K562 (cell line): ENCODE measurements around the gene FARP1. TPM values are rescaled to one million over a fixed set of nuclear protein-coding genes. Genes with fewer than 3 reads are reported as not detected.

Experiments
- ATAC-seq: fragments of 200-7000 bp; cut with Tn5 transposase; 3 replicates; pipeline ENCODE4 v1.9.1; 2020; ENCODE audit warnings: moderate library complexity
- BruUV-seq: library from RNA; stranded (reverse); fragments of 400-500 nt; replicated peaks from 2 replicates; lab custom pipeline; 2021; lab: Mats Ljungman, UMichigan
- CTCF ChIA-PET: fragments of 300-600 bp; formaldehyde crosslinking; extraction: SDS; loops from one replicate; lab custom pipeline; 2021; ENCODE audit warnings: low intra/inter-chr PET ratio; lab: Yijun Ruan, JAX
- POLR2A ChIA-PET: fragments of 300-600, 350-650 bp; sonication (Branson Sonifier 250); formaldehyde crosslinking; extraction: SDS; loops from one replicate; lab custom pipeline; 2021; ENCODE audit warnings: antibody characterized with exemption, inconsistent platforms; lab: Yijun Ruan, JAX
- DNase-seq, 4 experiments: peaks; one replicate each; pipeline versions ENCODE4 v3.0.0 to v3.0.0-alpha.2; 2011 to 2018; ENCODE audit warnings: low spot score in 3 of 4, mixed read lengths in 3 of 4; ENCODE audit errors: extremely low read depth in 1 of 4
- FAIRE-seq: peaks from 2 replicates; lab custom pipeline; 2011; peaks lifted over from hg19 to GRCh38; lab: Jason Lieb, UNC
- H2AFZ ChIP-seq: 2 replicates; pipeline ENCODE4 v1.6.0; 2011; ENCODE audit warnings: low read depth, low read length, control low read depth, inconsistent platforms
- H3K27ac ChIP-seq: fragments of 200-600 bp; 3 replicates; pipeline ENCODE4 v1.8.0; 2011; ENCODE audit warnings: low read depth, mild to moderate bottlenecking, control low read depth, inconsistent platforms, low read length, moderate library complexity, mixed read lengths; ENCODE audit errors: extremely low read depth
- H3K27me3 ChIP-seq, 2 experiments: fragments of 300-600 bp in 1 of 2; 2 replicates in 1 of 2; 3 replicates in 1 of 2; pipeline versions ENCODE4 v1.6.0 to v1.8.0; 2011; ENCODE audit warnings: inconsistent platforms in 2 of 2, low read length in 2 of 2, mild to moderate bottlenecking in 1 of 2, mixed read lengths in 1 of 2, moderate library complexity in 1 of 2; ENCODE audit not compliant: control insufficient read depth in 2 of 2, insufficient read depth in 2 of 2
- H3K36me3 ChIP-seq: fragments of 300-600 bp; 3 replicates; pipeline ENCODE4 v1.8.0; 2011; ENCODE audit warnings: mild to moderate bottlenecking, low read length, inconsistent platforms; ENCODE audit not compliant: control insufficient read depth, insufficient read depth
- H3K4me1 ChIP-seq, 2 experiments: fragments of 200-600 bp in 1 of 2; replicated peaks in 1 of 2; 2 replicates in 1 of 2; 3 replicates in 1 of 2; pipeline versions ENCODE4 v1.5.1 to v1.8.0; 2011; ENCODE audit warnings: inconsistent platforms in 2 of 2, low read length in 2 of 2, mild to moderate bottlenecking in 1 of 2, mixed read lengths in 1 of 2, moderate library complexity in 1 of 2; ENCODE audit not compliant: control insufficient read depth in 2 of 2, insufficient read depth in 2 of 2
- H3K4me2 ChIP-seq: 2 replicates; pipeline ENCODE4 v1.6.1; 2011; ENCODE audit warnings: low read length, control low read depth, inconsistent platforms, mixed read lengths; ENCODE audit not compliant: insufficient read depth
- H3K4me3 ChIP-seq: fragments of 200-600 bp; sonication (generic), shearing (Covaris generic); 2 replicates; pipeline ENCODE4 v1.5.1; 2016; ENCODE audit warnings: control low read depth, inconsistent platforms
- H3K79me2 ChIP-seq: fragments of 200-600 bp; 3 replicates; pipeline ENCODE4 v1.8.0; 2011; ENCODE audit warnings: low read length, inconsistent platforms; ENCODE audit not compliant: control insufficient read depth, insufficient read depth
- H3K9ac ChIP-seq, 2 experiments: 2 replicates each; pipeline versions ENCODE4 v1.6.0 to v1.6.1; 2011; ENCODE audit warnings: low read depth in 2 of 2, low read length in 2 of 2, control low read depth in 1 of 2, inconsistent platforms in 1 of 2, mild to moderate bottlenecking in 1 of 2, mixed read lengths in 1 of 2; ENCODE audit not compliant: insufficient read depth in 1 of 2
- H3K9me1 ChIP-seq: one replicate; pipeline ENCODE4 v1.6.0; 2011; ENCODE audit warnings: inconsistent platforms, mild to moderate bottlenecking, low read length, moderate library complexity; ENCODE audit not compliant: control insufficient read depth, insufficient read depth
- H3K9me3 ChIP-seq: replicated peaks from 2 replicates; pipeline ENCODE4 v1.5.1; 2011; ENCODE audit warnings: low read depth, low read length, inconsistent platforms; ENCODE audit not compliant: control insufficient read depth, insufficient read depth
- H4K20me1 ChIP-seq: replicated peaks from 2 replicates; pipeline ENCODE4 v1.6.1; 2011; ENCODE audit warnings: low read length, inconsistent platforms, mixed read lengths; ENCODE audit not compliant: control insufficient read depth, insufficient read depth
- CBX5 ChIP-seq: IDR thresholded peaks from 2 replicates; pipeline ENCODE4 v1.6.1; 2014; ENCODE audit warnings: low read depth, borderline replicate concordance
- FOXM1 ChIP-seq, 2 experiments: fragments of 450-650 bp in 1 of 2; sonication (generic) in 1 of 2; formaldehyde crosslinking in 1 of 2; IDR thresholded peaks; 2 replicates each; pipeline versions ENCODE4 v1.6.1 to v1.9.0; 2017 to 2022; ENCODE audit warnings: low read depth in 2 of 2, mild to moderate bottlenecking in 2 of 2, missing genetic modification reagents in 1 of 2, moderate library complexity in 1 of 2
- LEF1 ChIP-seq: fragments of 450-650 bp; IDR thresholded peaks from 2 replicates; pipeline ENCODE4 v1.6.1; 2016; ENCODE audit warnings: mild to moderate bottlenecking
- MAFF ChIP-seq: IDR thresholded peaks from 2 replicates; pipeline ENCODE4 v1.6.1; 2012; ENCODE audit warnings: low read length, improper control_type of control experiment
- MED1 ChIP-seq: sonication (generic); formaldehyde crosslinking; IDR thresholded peaks from 2 replicates; pipeline ENCODE4 v1.8.1; 2023; ENCODE audit warnings: missing genetic modification reagents, borderline replicate concordance
- NFXL1 ChIP-seq: fragments of 450-650 bp; formaldehyde crosslinking; IDR thresholded peaks from 2 replicates; pipeline ENCODE4 v1.4.0; 2021; ENCODE audit warnings: mild to moderate bottlenecking
- PCBP1 ChIP-seq: fragments of 200-400 bp; formaldehyde crosslinking; IDR thresholded peaks from 2 replicates; pipeline ENCODE4 v1.6.1; 2018; ENCODE audit warnings: mild to moderate bottlenecking, low read depth, low read length; ENCODE audit not compliant: poor library complexity, severe bottlenecking
- PHF20 ChIP-seq: fragments of 450-650 bp; IDR thresholded peaks from 2 replicates; pipeline ENCODE4 v1.6.1; 2018; ENCODE audit not compliant: partially characterized antibody
- SOX6 ChIP-seq: fragments of 450-650 bp; IDR thresholded peaks from 2 replicates; pipeline ENCODE4 v1.6.1; 2014; ENCODE audit warnings: mild to moderate bottlenecking
- ZNF239 ChIP-seq: fragments of 250-450 bp; sonication (Bioruptor Pico); IDR thresholded peaks from 2 replicates; pipeline ENCODE4 v1.4.0; 2020; ENCODE audit warnings: mild to moderate bottlenecking
- WGBS: fragments of 100-300 bp; shearing (Covaris generic); methylation state at CpG from one replicate; pipeline ENCODE4 v1.1.6; 2016; ENCODE audit warnings: low coverage, mixed read lengths; ENCODE audit not compliant: insufficient coverage; ENCODE audit errors: missing lambda C conversion rate; 5-methylcytosine and 5-hydroxymethylcytosine counted together
- in situ Hi-C: fragments of 300-500 bp; cut with MboI; formaldehyde crosslinking; loops from 4 replicates; pipeline ENCODE4 v1.15.0; 2018; ENCODE audit warnings: inconsistent platforms, mixed read lengths
- intact Hi-C: fragments of 100-400 bp; cut with micrococcal nuclease; formaldehyde crosslinking; loops from 2 replicates; pipeline ENCODE4 v1.14.2; 2022
- polyA plus RNA-seq, 8 experiments: library from polyadenylated mRNA; depleted of rRNA in 4 of 8; stranded (reverse) in 5 of 8; unstranded in 3 of 8; fragments of >200 nt; fragmentation: Nextera tagmentation in 2 of 8; fragmentation: Illumina TruSeq in 1 of 8; extraction: Ambion mirVana in 2 of 8; extraction: Trizol in 1 of 8; gene quantifications; 2 replicates each; pipeline versions ENCODE4 v1.2.1 to v1.2.3, GENCODE V29; 2011 to 2014; ENCODE audit warnings: inconsistent platforms in 1 of 8, missing spikeins in 1 of 8
- total RNA-seq, 7 experiments: library from RNA; depleted of rRNA in 6 of 7; stranded (reverse); fragments of >200 nt in 6 of 7; fragmentation: Illumina TruSeq in 2 of 7; extraction: Trizol in 2 of 7; gene quantifications; 2 replicates each; pipeline versions ENCODE4 v1.2.1 to v1.2.3, GENCODE V29; 2011 to 2021; ENCODE audit warnings: low replicate concordance in 1 of 7
- TF ChIP-seq, protein P1 (sequence below): fragments of 200-800 bp; sonication (Bioruptor generic); IDR thresholded peaks from 2 replicates; pipeline ENCODE4 v1.6.1; 2016; ENCODE audit warnings: missing genetic modification characterization, missing compliant biosample characterization
- TF ChIP-seq, protein P2 (sequence below): fragments of 250-450 bp; sonication (Bioruptor Pico); IDR thresholded peaks from 2 replicates; pipeline ENCODE4 v1.4.0; 2020; ENCODE audit warnings: mild to moderate bottlenecking, moderate library complexity
- TF ChIP-seq, protein P3 (sequence below): sonication (generic); formaldehyde crosslinking; IDR thresholded peaks from 2 replicates; pipeline ENCODE4 v1.8.1; 2023; ENCODE audit warnings: mild to moderate bottlenecking, missing genetic modification reagents

FARP1 gene
- total and polyA plus RNA-seq, 9 of the 15 experiments (the other 6 are each of a cell fraction or from before 2014, with no cell fraction given), result 0.03 to 0.29 (median 0.05) TPM; not detected in 3

DNA sequence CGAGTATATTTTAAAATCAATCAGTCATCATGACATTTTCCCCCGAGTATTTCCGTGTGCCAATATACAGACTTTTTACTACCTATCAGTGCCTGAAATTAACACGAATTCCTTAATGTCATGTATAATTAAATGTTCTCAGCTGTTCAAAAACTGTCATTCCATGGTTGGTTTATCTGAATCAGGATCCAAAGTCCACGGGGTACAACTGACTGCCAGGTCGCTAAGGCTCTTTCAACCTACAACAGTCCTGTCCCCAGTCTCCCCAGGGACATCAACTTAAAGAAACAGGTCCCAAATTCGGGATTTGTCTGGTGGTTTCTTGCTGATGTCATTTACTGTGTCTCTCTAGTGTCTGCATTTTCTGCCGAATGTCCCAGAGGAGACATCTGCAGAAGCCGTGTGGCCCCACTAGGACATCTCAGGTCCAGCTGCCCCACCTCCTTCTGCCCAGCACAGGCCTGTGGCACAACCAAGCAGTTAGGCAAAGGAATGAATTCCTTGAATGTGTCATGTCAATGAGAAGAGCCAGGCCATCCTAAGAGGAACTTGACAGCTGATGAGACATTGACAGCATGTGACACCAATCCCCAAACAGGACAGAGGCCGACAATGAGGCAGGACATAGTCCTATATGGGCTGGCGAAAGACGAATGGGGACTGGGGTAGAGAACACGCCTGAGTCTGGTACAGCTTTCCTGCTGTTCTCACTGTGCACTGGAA, 324.5 kb downstream of the FARP1 start:
- Histone ChIP-seq H3K9me3 (no peaks in the 10 kb centered on the region), H3K36me3 (peaks cover 65% of the 10 kb centered on the region), H3K79me2 (no peaks in the 10 kb centered on the region), H3K9ac (no peak overlapping the region), H3K4me3 (no peak overlapping the region), H3K27me3 (no peaks in the 10 kb centered on the region), H3K27ac (no peak overlapping the region), H2AFZ (no peak overlapping the region), H3K9me1 (no peaks in the 10 kb centered on the region), H3K4me1 (peaks cover 0 to 5% of the 10 kb centered on the region in 2 experiments; a peak in 2 of 5 replicates), H3K4me2 (no peak overlapping the region), H4K20me1 (no peaks in the 10 kb centered on the region)
- CTCF ChIA-PET, result no interaction called here
- in situ Hi-C loops, result no loop called here
- no TSS peak for BruUV-seq
- ATAC-seq, result no peak
- FAIRE-seq, result no peak
- WGBS, result 81% methylated on average over 11 of the region's 13 CpGs
- intact Hi-C loops, result no loop called here
- DNase-seq, result no peak
- POLR2A ChIA-PET, result no interaction called here
- TF ChIP-seq MAFF (no peak), PHF20 (no peak), CBX5 (no peak), FOXM1 (IDR thresholded peaks at IDR 0.05; ENCODE audit: low read depth) (no peak), FOXM1 (CRISPR knock-in tag; IDR thresholded peaks at IDR 0.05; ENCODE audit: low read depth) (no peak), MED1 (no peak), SOX6 (no peak), PCBP1 (no peak), LEF1 (no peak), NFXL1 (CRISPR knock-in tag) (no peak), ZNF239 (CRISPR knock-in tag) (no peak)
- TF ChIP-seq, protein P1, sequence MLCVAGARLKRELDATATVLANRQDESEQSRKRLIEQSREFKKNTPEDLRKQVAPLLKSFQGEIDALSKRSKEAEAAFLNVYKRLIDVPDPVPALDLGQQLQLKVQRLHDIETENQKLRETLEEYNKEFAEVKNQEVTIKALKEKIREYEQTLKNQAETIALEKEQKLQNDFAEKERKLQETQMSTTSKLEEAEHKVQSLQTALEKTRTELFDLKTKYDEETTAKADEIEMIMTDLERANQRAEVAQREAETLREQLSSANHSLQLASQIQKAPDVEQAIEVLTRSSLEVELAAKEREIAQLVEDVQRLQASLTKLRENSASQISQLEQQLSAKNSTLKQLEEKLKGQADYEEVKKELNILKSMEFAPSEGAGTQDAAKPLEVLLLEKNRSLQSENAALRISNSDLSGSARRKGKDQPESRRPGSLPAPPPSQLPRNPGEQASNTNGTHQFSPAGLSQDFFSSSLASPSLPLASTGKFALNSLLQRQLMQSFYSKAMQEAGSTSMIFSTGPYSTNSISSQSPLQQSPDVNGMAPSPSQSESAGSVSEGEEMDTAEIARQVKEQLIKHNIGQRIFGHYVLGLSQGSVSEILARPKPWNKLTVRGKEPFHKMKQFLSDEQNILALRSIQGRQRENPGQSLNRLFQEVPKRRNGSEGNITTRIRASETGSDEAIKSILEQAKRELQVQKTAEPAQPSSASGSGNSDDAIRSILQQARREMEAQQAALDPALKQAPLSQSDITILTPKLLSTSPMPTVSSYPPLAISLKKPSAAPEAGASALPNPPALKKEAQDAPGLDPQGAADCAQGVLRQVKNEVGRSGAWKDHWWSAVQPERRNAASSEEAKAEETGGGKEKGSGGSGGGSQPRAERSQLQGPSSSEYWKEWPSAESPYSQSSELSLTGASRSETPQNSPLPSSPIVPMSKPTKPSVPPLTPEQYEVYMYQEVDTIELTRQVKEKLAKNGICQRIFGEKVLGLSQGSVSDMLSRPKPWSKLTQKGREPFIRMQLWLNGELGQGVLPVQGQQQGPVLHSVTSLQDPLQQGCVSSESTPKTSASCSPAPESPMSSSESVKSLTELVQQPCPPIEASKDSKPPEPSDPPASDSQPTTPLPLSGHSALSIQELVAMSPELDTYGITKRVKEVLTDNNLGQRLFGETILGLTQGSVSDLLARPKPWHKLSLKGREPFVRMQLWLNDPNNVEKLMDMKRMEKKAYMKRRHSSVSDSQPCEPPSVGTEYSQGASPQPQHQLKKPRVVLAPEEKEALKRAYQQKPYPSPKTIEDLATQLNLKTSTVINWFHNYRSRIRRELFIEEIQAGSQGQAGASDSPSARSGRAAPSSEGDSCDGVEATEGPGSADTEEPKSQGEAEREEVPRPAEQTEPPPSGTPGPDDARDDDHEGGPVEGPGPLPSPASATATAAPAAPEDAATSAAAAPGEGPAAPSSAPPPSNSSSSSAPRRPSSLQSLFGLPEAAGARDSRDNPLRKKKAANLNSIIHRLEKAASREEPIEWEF (CRISPR knock-in tag), result no peak
- TF ChIP-seq, protein P2, sequence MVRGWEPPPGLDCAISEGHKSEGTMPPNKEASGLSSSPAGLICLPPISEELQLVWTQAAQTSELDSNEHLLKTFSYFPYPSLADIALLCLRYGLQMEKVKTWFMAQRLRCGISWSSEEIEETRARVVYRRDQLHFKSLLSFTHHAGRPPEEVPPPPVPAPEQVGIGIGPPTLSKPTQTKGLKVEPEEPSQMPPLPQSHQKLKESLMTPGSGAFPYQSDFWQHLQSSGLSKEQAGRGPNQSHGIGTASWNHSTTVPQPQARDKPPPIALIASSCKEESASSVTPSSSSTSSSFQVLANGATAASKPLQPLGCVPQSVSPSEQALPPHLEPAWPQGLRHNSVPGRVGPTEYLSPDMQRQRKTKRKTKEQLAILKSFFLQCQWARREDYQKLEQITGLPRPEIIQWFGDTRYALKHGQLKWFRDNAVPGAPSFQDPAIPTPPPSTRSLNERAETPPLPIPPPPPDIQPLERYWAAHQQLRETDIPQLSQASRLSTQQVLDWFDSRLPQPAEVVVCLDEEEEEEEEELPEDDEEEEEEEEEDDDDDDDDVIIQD (CRISPR knock-in tag), result no peak
- TF ChIP-seq, protein P3, sequence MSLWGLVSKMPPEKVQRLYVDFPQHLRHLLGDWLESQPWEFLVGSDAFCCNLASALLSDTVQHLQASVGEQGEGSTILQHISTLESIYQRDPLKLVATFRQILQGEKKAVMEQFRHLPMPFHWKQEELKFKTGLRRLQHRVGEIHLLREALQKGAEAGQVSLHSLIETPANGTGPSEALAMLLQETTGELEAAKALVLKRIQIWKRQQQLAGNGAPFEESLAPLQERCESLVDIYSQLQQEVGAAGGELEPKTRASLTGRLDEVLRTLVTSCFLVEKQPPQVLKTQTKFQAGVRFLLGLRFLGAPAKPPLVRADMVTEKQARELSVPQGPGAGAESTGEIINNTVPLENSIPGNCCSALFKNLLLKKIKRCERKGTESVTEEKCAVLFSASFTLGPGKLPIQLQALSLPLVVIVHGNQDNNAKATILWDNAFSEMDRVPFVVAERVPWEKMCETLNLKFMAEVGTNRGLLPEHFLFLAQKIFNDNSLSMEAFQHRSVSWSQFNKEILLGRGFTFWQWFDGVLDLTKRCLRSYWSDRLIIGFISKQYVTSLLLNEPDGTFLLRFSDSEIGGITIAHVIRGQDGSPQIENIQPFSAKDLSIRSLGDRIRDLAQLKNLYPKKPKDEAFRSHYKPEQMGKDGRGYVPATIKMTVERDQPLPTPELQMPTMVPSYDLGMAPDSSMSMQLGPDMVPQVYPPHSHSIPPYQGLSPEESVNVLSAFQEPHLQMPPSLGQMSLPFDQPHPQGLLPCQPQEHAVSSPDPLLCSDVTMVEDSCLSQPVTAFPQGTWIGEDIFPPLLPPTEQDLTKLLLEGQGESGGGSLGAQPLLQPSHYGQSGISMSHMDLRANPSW (CRISPR knock-in tag), result no peak
